MM.1S (cell line): ENCODE data around the gene FRMD4B.

Experiments
- EZH2 ChIP-seq: fragments of 300-600 bp; sonication (generic); optimal IDR thresholded peaks from 2 replicates; pipeline ENCODE3; 2017; ENCODE audit warnings: low read depth, mild to moderate bottlenecking, antibody characterized with exemption, low read length, mixed read lengths
- EZH2phosphoT487 ChIP-seq: fragments of 300-600 bp; sonication (generic); IDR thresholded peaks from 2 replicates; pipeline ENCODE4 v1.6.1; 2018; ENCODE audit warnings: antibody characterized with exemption, low read length
- TF ChIP-seq, protein P1 (sequence below): fragments of 300-600 bp; sonication (generic); IDR thresholded peaks from 2 replicates; pipeline ENCODE4 v1.5.1; 2016; ENCODE audit warnings: antibody characterized with exemption, low read length, mixed read lengths

DNA sequence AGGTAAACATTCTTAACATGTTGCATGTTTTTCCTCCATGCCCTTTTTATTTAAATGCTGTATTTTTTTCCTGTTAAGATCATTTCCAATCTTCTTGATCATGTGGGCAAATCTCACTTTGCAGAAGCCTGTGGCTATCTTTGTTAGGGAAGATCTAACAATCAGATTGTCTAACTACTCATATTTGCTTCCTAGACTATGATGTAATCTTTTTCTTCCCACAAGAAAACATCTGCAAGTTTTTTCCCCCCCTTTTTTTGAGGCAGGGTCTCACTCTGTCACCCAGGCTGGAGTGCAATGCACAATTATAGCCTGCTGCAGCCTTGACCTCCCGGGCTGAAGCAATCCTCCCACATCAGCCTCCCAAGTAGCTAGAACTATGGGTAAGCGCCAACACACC is 248.5 kb downstream of the FRMD4B start:
- TF ChIP-seq, protein P1, sequence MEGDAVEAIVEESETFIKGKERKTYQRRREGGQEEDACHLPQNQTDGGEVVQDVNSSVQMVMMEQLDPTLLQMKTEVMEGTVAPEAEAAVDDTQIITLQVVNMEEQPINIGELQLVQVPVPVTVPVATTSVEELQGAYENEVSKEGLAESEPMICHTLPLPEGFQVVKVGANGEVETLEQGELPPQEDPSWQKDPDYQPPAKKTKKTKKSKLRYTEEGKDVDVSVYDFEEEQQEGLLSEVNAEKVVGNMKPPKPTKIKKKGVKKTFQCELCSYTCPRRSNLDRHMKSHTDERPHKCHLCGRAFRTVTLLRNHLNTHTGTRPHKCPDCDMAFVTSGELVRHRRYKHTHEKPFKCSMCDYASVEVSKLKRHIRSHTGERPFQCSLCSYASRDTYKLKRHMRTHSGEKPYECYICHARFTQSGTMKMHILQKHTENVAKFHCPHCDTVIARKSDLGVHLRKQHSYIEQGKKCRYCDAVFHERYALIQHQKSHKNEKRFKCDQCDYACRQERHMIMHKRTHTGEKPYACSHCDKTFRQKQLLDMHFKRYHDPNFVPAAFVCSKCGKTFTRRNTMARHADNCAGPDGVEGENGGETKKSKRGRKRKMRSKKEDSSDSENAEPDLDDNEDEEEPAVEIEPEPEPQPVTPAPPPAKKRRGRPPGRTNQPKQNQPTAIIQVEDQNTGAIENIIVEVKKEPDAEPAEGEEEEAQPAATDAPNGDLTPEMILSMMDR = no peak
- TF ChIP-seq EZH2phosphoT487 = no peak
- TF ChIP-seq EZH2 = no peak
